Measurements from ENCODE around the gene BPI.

- TF ChIP-seq CTCF (IDR thresholded peaks at IDR 0.05; ENCODE audit: low read length) = no peak
- no peak for TF ChIP-seq EZH2 (IDR thresholded peaks at IDR 0.05; ENCODE audit: borderline replicate concordance, low read length)
Observed at GRCh38 chr20:38311491-38311890, 7.5 kb downstream of the BPI start.
